B cell (primary cell): ENCODE data around the gene FKBP7. TPM values are rescaled to one million over a fixed set of nuclear protein-coding genes. Genes with fewer than 3 reads are reported as not detected.
"Not testable (repeated sequence)": the region's sequence is repeated elsewhere in the genome, so short reads cannot be mapped to it uniquely, and the experiment has no call there.

ENCODE experiments used
- ATAC-seq: fragments of 200-7000 bp; cut with Tn5 transposase; one replicate; pipeline ENCODE4 v1.10.0; 2021; ENCODE audit warnings: low read depth, mild to moderate bottlenecking, moderate number of reproducible peaks, moderate library complexity
- CTCF ChIA-PET: fragments of 350-600 bp; sonication (Branson Sonifier 250); formaldehyde crosslinking; loops from one replicate; lab custom pipeline; 2021; ENCODE audit warnings: antibody characterized with exemption, inconsistent platforms; lab: Charles Lee
- POLR2A ChIA-PET: fragments of 350-600 bp; sonication (Branson Sonifier 250); formaldehyde crosslinking; loops from one replicate; lab custom pipeline; 2021; ENCODE audit warnings: antibody characterized with exemption; lab: Charles Lee
- DNase-seq: peaks from one replicate; pipeline ENCODE4 v3.0.0; 2013
- H2AFZ ChIP-seq: 2 replicates; pipeline ENCODE4 v1.6.1; 2012; ENCODE audit warnings: mild to moderate bottlenecking, low read depth, low read length; ENCODE audit not compliant: insufficient read depth, poor library complexity, severe bottlenecking
- H3K27ac ChIP-seq, 2 donors: 1 replicate in 1 of 2; 2 replicates in 1 of 2; pipeline ENCODE4 v1.5.1; 2012 to 2013; ENCODE audit warnings: low read length in 2 of 2, mild to moderate bottlenecking in 2 of 2, moderate library complexity in 1 of 2
- H3K27me3 ChIP-seq, 4 experiments: fragments of 200-600 bp in 1 of 4; sonication (generic) in 1 of 4; replicated peaks in 1 of 4; 1 replicate in 2 of 4; 2 replicates in 2 of 4; pipeline versions ENCODE4 v1.6.1 to v1.7.0; 2013 to 2016; ENCODE audit warnings: low read length in 3 of 4, mild to moderate bottlenecking in 2 of 4, mixed read lengths in 1 of 4, moderate library complexity in 1 of 4; ENCODE audit not compliant: insufficient read depth in 4 of 4, control insufficient read depth in 3 of 4; ENCODE audit errors: control extremely low read depth in 1 of 4
- H3K36me3 ChIP-seq, 2 experiments: replicated peaks in 1 of 2; 1 replicate in 1 of 2; 2 replicates in 1 of 2; pipeline versions ENCODE4 v1.6.1 to v1.7.1; 2013; ENCODE audit warnings: low read length in 1 of 2; ENCODE audit not compliant: insufficient read depth in 2 of 2, control insufficient read depth in 1 of 2; ENCODE audit errors: control extremely low read depth in 1 of 2, extremely low read depth in 1 of 2
- H3K4me1 ChIP-seq, 2 donors: fragments of 200-600 bp in 1 of 2; sonication (generic) in 1 of 2; 1 replicate in 1 of 2; 2 replicates in 1 of 2; pipeline versions ENCODE4 v1.5.1 to v1.6.1; 2013 to 2017; ENCODE audit warnings: low read length in 2 of 2; ENCODE audit not compliant: control insufficient read depth in 2 of 2, insufficient read depth in 2 of 2
- H3K4me2 ChIP-seq: replicated peaks from 2 replicates; pipeline ENCODE3; 2012; ENCODE audit warnings: mild to moderate bottlenecking, low read depth, low read length; ENCODE audit not compliant: poor library complexity, severe bottlenecking
- H3K4me3 ChIP-seq, 5 experiments: fragments of 200-600 bp in 1 of 5; sonication (generic) in 1 of 5; 1 replicate in 3 of 5; 2 replicates in 2 of 5; pipeline versions ENCODE4 v1.5.1 to v1.7.0; 2011 to 2016; ENCODE audit warnings: low read length in 4 of 5, mild to moderate bottlenecking in 4 of 5, low read depth in 2 of 5, control low read depth in 1 of 5, moderate library complexity in 1 of 5; ENCODE audit not compliant: insufficient read depth in 1 of 5; ENCODE audit errors: control extremely low read depth in 1 of 5, extremely low read depth in 1 of 5
- H3K79me2 ChIP-seq: fragments of 200-600 bp; sonication (generic); one replicate; pipeline ENCODE4 v1.6.0; 2016; ENCODE audit warnings: low read length; ENCODE audit not compliant: control insufficient read depth, insufficient read depth
- H3K9ac ChIP-seq: fragments of 200-600 bp; sonication (generic); 2 replicates; pipeline ENCODE4 v1.6.1; 2017; ENCODE audit warnings: mild to moderate bottlenecking, low read length, moderate library complexity
- H3K9me3 ChIP-seq, 3 donors: one replicate each; pipeline versions ENCODE4 v1.6.1 to v1.7.1; 2013; ENCODE audit warnings: low read length in 2 of 3; ENCODE audit not compliant: control insufficient read depth in 2 of 3, insufficient read depth in 1 of 3; ENCODE audit errors: control extremely low read depth in 1 of 3
- H4K20me1 ChIP-seq: 2 replicates; pipeline ENCODE4 v1.6.0; 2012; ENCODE audit warnings: mild to moderate bottlenecking, low read length; ENCODE audit not compliant: insufficient read depth, control insufficient read depth, poor library complexity, severe bottlenecking
- H3K27ac Mint-ChIP-seq: one replicate; pipeline ENCODE4 v1.8.0; 2021; ENCODE audit warnings: mixed read lengths
- H3K27me3 Mint-ChIP-seq: one replicate; pipeline ENCODE4 v1.8.0; 2021; ENCODE audit warnings: mixed read lengths
- H3K4me1 Mint-ChIP-seq: one replicate; pipeline ENCODE4 v1.8.0; 2021; ENCODE audit warnings: mixed read lengths
- H3K4me3 Mint-ChIP-seq: one replicate; pipeline ENCODE4 v1.8.0; 2021; ENCODE audit warnings: mixed read lengths
- H3K9me3 Mint-ChIP-seq: one replicate; pipeline ENCODE4 v1.8.0; 2022; ENCODE audit warnings: mixed read lengths; ENCODE audit not compliant: insufficient read depth
- CTCF ChIP-seq: fragments of 200-600 bp; IDR thresholded peaks from one replicate; pipeline ENCODE4 v1.8.0; 2022; ENCODE audit warnings: antibody characterized with exemption, mild to moderate bottlenecking
- EZH2 ChIP-seq: IDR thresholded peaks from 2 replicates; pipeline ENCODE4 v1.6.1; 2012; ENCODE audit warnings: borderline replicate concordance, low read depth, mild to moderate bottlenecking, moderate library complexity, low read length; ENCODE audit not compliant: insufficient read depth, poor library complexity, severe bottlenecking
- WGBS: methylation state at CpG from one replicate; pipeline ENCODE4 v1.1.5; 2013; ENCODE audit warnings: missing lambda C conversion rate; ENCODE audit not compliant: insufficient coverage; 5-methylcytosine and 5-hydroxymethylcytosine counted together
- intact Hi-C: fragments of 100-400 bp; cut with micrococcal nuclease; formaldehyde crosslinking; loops from one replicate; pipeline ENCODE4 v1.10.0; 2022
- polyA plus RNA-seq: library from polyadenylated mRNA; depleted of rRNA; stranded (reverse); fragments of >200 nt; gene quantifications from 2 replicates; pipeline ENCODE4 v1.2.3, GENCODE V29; 2012
- total RNA-seq, 2 donors: library from RNA; stranded (reverse); fragments of 120-200 nt in 1 of 2; gene quantifications; 1 replicate in 1 of 2; 2 replicates in 1 of 2; pipeline versions ENCODE4 v1.2.3 to v1.2.4, GENCODE V29; 2013 to 2022

Gene FKBP7
- total and polyA plus RNA-seq, 2 donors (not counting 1 experiment from before 2014, with no cell fraction given) = 0.39 to 0.97 TPM

GRCh38 chr2:178525010-178525409 is 46.6 kb upstream of the FKBP7 start:
- H3K27ac Mint-ChIP-seq, POLR2A ChIA-PET, H3K27me3 ChIP-seq, H2AFZ ChIP-seq, H3K4me2 ChIP-seq, H3K4me3 ChIP-seq, ATAC-seq, H3K27me3 Mint-ChIP-seq, H3K9me3 Mint-ChIP-seq, H4K20me1 ChIP-seq, H3K9me3 ChIP-seq, H3K27ac ChIP-seq, DNase-seq, intact Hi-C loops, H3K9ac ChIP-seq, H3K4me3 Mint-ChIP-seq, H3K36me3 ChIP-seq: not testable (repeated sequence)
- Histone ChIP-seq H3K79me2 (peaks cover 34% of the 10 kb centered on the region), H3K4me1 (peaks cover 16 to 19% of the 10 kb centered on the region in 2 donors)
- H3K4me1 Mint-ChIP-seq = peaks cover 42% of the 10 kb centered on the region
- CTCF ChIA-PET = interaction anchor here (1.0 to 1.1 kb wide), 2 partner anchors 8 to 46 kb away, joined by 3 read pairs; no protein-coding TSS in a partner anchor
- no CpG with 5 or more reads among the region's 5 CpGs for WGBS

GRCh38 chr2:178523596-178524134 is 45.3 kb upstream of the FKBP7 start:
- peak overlapping the region; percentile 95 for H3K4me3 Mint-ChIP-seq
- POLR2A ChIA-PET = interaction anchor here (1.4 kb wide), 1 partner anchor 73 kb away, joined by 4 read pairs; the partner anchor contains the start of genes PJVK and PRKRA
- peak overlapping the region; percentile 88 for H3K27ac Mint-ChIP-seq
- Histone ChIP-seq H3K9me3 (peaks cover 0 to 9% (median 0%) of the 10 kb centered on the region in 3 donors), H3K79me2 (peaks cover 33% of the 10 kb centered on the region), H3K4me2 (peak overlapping the region; percentile 84), H3K4me3 (peak overlapping the region; percentile 50 to 93 (median 90)), H3K4me1 (peaks cover 12% of the 10 kb centered on the region in 2 donors), H3K27ac (peak overlapping the region; percentile 4 to 78), H3K27me3 (no peaks in the 10 kb centered on the region), H2AFZ (peak overlapping the region; percentile 81), H3K9ac (peak overlapping the region; percentile 85), H3K36me3 (peaks cover 0 to 6% of the 10 kb centered on the region in 2 experiments), H4K20me1 (no peaks in the 10 kb centered on the region)
- ATAC-seq = no peak
- CTCF ChIA-PET = no interaction called here
- intact Hi-C loops = loop anchor here (1.0 kb wide), 2 partner anchors 44 to 72 kb away; partner anchors contain the start of genes PJVK and PRKRA
- H3K4me1 Mint-ChIP-seq = peaks cover 31% of the 10 kb centered on the region
- DNase-seq = no peak
- no peak for TF ChIP-seq CTCF
- TF ChIP-seq EZH2 = no peak
- WGBS = 18% methylated on average over 2 of the region's 8 CpGs
- H3K9me3 Mint-ChIP-seq = peaks cover 5% of the 10 kb centered on the region
- no peaks in the 10 kb centered on the region for H3K27me3 Mint-ChIP-seq
